ENCODE measurements around the gene MUC16. TPM values are rescaled to one million over a fixed set of nuclear protein-coding genes. Genes with fewer than 3 reads are reported as not detected.
"Not testable (repeated sequence)": the region's sequence is repeated elsewhere in the genome, so short reads cannot be mapped to it uniquely, and the experiment has no call there.

MUC16 gene
- total RNA-seq, result under 1 TPM; 0.03 to 0.09 TPM

DNA sequence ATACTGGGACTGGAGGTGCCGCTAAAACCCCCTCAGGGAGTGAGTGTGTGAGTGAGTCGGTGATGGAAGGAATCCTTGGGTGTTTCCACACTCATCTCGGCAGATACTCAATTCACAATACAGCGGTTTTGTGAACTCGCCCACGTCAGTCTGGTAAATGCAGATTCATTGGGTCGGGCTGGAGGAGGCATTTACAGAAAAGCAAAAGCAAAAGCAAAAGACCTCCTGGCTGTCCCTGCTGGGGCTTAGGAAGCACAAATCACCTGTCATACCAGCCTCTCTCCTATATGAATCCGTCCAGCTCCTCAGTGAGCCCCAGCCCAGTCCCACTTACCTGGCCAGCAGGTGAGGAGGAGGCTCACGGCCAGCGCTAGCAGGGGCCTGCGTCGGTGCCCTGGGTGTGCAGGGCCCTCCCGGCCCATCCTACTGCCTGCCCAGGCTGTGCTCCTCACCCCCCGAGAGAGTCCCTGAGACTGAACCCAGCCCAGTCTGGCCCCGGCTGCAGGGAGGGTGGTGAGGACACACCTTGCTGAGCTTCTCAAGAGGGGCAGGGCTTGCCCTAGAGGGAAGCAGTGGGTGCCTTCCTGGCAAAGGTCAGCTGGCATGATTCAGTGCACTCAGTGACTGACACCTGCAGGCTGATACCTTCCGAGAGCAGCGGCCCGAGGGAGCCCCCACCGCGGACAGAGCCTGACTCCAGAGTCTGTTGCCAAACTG is at the start of gene MUC16:
MUC16 (minus strand) TSS at position 475 of the 717 bp plus-strand sequence.
- Mint-ChIP-seq H3K9me3 (no peaks in the 10 kb centered on the region), H3K4me1 (no peaks in the 10 kb centered on the region), H3K36me3 (no peaks in the 10 kb centered on the region), H3K27me3 (no peaks in the 10 kb centered on the region), H3K4me3 (no peak within 1 kb of the TSS), H3K27ac (no peak within 1 kb of the TSS)
- POLR2A ChIA-PET, result no interaction called here
- DNase-seq, result no peak
- no peak for ATAC-seq (ENCODE audit: low read depth)

DNA sequence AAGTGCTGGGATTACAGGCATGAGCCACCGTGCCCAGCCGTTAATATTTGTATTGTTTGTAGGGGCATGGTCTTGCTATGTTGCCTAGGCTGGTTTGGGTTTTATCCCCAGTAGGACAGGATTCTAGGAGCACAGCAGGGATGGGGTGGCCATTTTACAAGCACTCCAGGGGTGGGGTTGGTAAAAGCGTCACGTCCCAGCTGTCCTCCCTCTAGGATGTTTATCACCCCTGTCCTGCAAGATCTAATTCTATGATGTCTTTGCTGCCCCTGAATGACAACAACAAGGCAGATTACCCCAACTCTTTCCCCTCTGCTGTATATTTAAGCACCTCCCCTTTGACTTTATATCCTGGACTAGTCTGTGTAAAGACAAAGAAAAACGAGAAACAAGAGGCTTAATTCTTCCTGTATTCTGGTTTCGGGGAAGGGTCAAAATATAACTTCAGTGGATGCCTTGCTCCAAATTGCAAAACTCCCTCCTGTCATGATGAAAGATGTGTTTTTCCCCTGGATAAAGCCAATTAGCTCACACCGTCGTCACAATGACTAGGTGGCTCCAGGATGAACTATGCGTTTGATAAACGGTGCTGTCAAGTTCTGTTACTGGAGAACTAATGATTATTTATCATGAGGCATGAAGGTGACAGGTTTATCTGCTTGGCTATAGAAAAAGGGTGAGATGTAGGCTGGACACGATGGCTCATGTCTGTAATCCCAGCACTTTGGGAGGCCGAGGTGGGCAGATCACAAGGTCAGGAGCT is 48.9 kb upstream of the MUC16 start:
- Mint-ChIP-seq H3K27ac (no peak overlapping the region), H3K4me3 (no peak overlapping the region), H3K36me3 (no peaks in the 10 kb centered on the region), H3K9me3 (peaks cover 1% of the 10 kb centered on the region), H3K4me1 (peaks cover 4% of the 10 kb centered on the region), H3K27me3 (no peaks in the 10 kb centered on the region)
- DNase-seq (no peak), ATAC-seq (ENCODE audit: low read depth) (no peak)
- POLR2A ChIA-PET, result interaction anchor here (0.6 kb wide), 1 partner anchor 8 kb away, joined by 6 read pairs; no protein-coding TSS in a partner anchor

- Mint-ChIP-seq H3K36me3 (no peaks in the 10 kb centered on the region), H3K27ac (no peak overlapping the region), H3K4me1 (peaks cover 4% of the 10 kb centered on the region), H3K4me3 (no peak overlapping the region), H3K9me3 (peaks cover 1% of the 10 kb centered on the region), H3K27me3 (no peaks in the 10 kb centered on the region)
- ATAC-seq (ENCODE audit: low read depth) (no peak), DNase-seq (no peak)
- POLR2A ChIA-PET, result no interaction called here
Observed at GRCh38 chr19:9057505-9058258, 47.5 kb upstream of the MUC16 start.

DNA sequence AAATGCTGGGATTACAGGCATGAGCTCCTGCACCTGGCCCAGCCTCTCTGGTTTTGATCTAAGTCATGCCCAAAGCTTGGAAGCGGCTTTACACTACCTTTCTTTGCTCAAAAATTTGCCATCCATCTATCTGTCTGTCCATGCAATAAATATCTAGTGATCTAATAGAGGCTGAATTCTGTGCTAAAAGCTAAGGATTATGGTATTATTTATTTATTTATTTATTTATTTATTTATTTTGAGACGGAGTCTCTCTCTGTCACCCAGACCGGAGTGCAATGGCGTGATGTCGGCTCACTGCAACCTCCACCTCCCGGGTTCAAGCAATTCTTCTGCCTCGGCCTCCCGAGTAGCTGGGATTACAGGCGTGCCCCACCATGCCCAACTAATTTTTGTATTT is 45.9 kb upstream of the MUC16 start:
- ATAC-seq (ENCODE audit: low read depth), result not testable (repeated sequence)

GRCh38 chr19:9054765-9055164 is 44.6 kb upstream of the MUC16 start:
- H3K4me1 Mint-ChIP-seq, result peaks cover 4% of the 10 kb centered on the region
- DNase-seq (no peak), ATAC-seq (ENCODE audit: low read depth) (no peak)
- no peak overlapping the region for H3K4me3 Mint-ChIP-seq
- no peak overlapping the region for H3K27ac Mint-ChIP-seq
- H3K27me3 Mint-ChIP-seq, result no peaks in the 10 kb centered on the region
- POLR2A ChIA-PET, result no interaction called here
- peaks cover 1% of the 10 kb centered on the region for H3K9me3 Mint-ChIP-seq
- H3K36me3 Mint-ChIP-seq, result no peaks in the 10 kb centered on the region

More for the DNA sequence above, 45.9 kb upstream of the MUC16 start:
- POLR2A ChIA-PET, H3K9me3 Mint-ChIP-seq, DNase-seq, H3K36me3 Mint-ChIP-seq, H3K4me1 Mint-ChIP-seq, H3K27me3 Mint-ChIP-seq, H3K4me3 Mint-ChIP-seq, H3K27ac Mint-ChIP-seq: not testable (repeated sequence)

GRCh38 chr19:9054207-9054606 is 44.0 kb upstream of the MUC16 start:
- H3K36me3 Mint-ChIP-seq, result no peaks in the 10 kb centered on the region
- POLR2A ChIA-PET, result no interaction called here

GRCh38 chr19:9053674-9054073 is 43.5 kb upstream of the MUC16 start:
- DNase-seq; H3K27me3 Mint-ChIP-seq; H3K4me3 Mint-ChIP-seq; H3K4me1 Mint-ChIP-seq; ATAC-seq (ENCODE audit: low read depth); H3K36me3 Mint-ChIP-seq; POLR2A ChIA-PET; H3K27ac Mint-ChIP-seq; H3K9me3 Mint-ChIP-seq: not testable (repeated sequence)

More at GRCh38 chr19:9054207-9054606, 44.0 kb upstream of the MUC16 start:
- no peak for ATAC-seq (ENCODE audit: low read depth)
- Mint-ChIP-seq H3K4me1 (peaks cover 4% of the 10 kb centered on the region), H3K27ac (no peak overlapping the region), H3K9me3 (peaks cover 1% of the 10 kb centered on the region), H3K27me3 (no peaks in the 10 kb centered on the region), H3K4me3 (no peak overlapping the region)
- no peak for DNase-seq

- H3K27me3 Mint-ChIP-seq, result no peaks in the 10 kb centered on the region
- no peak overlapping the region for H3K4me3 Mint-ChIP-seq
- H3K9me3 Mint-ChIP-seq, result peaks cover 1% of the 10 kb centered on the region
- no peaks in the 10 kb centered on the region for H3K36me3 Mint-ChIP-seq
- H3K4me1 Mint-ChIP-seq, result peaks cover 3% of the 10 kb centered on the region
- ATAC-seq (ENCODE audit: low read depth), result no peak
- DNase-seq, result no peak
- POLR2A ChIA-PET, result no interaction called here
- no peak overlapping the region for H3K27ac Mint-ChIP-seq
Observed at GRCh38 chr19:9052894-9053293, 42.7 kb upstream of the MUC16 start.

DNA sequence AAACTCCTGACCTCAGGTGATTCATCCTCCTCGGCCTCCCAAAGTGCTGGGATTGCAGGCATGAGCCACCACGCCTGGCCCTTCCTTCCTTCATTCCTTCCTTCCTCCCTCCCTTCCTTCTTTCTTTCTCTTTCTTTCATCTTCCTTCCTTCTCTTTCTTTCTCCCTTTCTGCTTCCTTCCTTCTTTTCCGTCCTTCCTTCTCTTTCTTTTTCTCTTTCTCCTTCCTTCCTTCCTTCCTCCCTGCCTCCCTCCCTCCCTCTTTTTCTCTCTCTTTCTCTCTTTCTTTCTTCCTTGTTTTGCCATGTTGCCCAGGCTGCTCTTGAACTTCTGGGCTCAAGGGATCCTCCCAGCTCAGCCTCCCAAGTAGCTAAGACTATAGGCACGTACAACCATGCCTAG is 36.5 kb upstream of the MUC16 start:
- H3K4me1 Mint-ChIP-seq, result no peaks in the 10 kb centered on the region
- POLR2A ChIA-PET, result interaction anchor here (0.6 kb wide), 1 partner anchor 621 kb away, joined by 3 read pairs; no protein-coding TSS in a partner anchor
- no peaks in the 10 kb centered on the region for H3K36me3 Mint-ChIP-seq
- no peak overlapping the region for H3K4me3 Mint-ChIP-seq
- no peaks in the 10 kb centered on the region for H3K9me3 Mint-ChIP-seq
- ATAC-seq (ENCODE audit: low read depth) (no peak), DNase-seq (no peak)
- no peak overlapping the region for H3K27ac Mint-ChIP-seq
- H3K27me3 Mint-ChIP-seq, result no peaks in the 10 kb centered on the region

DNA sequence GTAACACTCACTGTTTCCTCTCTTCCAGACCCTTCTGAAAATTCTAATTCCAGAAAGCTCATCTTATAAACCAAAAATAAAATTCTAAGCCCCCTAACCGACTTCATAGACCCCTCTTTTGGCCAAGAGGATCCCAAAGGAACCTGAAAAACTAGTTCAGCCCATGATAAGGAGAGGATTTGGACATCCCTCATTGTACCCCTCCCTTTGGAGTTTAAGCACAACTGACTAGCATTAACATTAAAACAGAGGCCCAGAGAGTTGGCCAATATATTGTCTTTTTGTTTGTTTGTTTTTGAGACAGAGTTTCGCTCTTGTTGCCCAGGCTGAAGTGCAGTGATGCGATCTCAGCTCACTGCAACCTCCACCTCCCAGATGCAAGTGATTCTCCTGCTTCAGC is 34.2 kb upstream of the MUC16 start:
- H3K27me3 Mint-ChIP-seq, result no peaks in the 10 kb centered on the region
- H3K9me3 Mint-ChIP-seq, result no peaks in the 10 kb centered on the region
- no peaks in the 10 kb centered on the region for H3K4me1 Mint-ChIP-seq
- DNase-seq (no peak), ATAC-seq (ENCODE audit: low read depth) (no peak)
- no peak overlapping the region for H3K27ac Mint-ChIP-seq
- POLR2A ChIA-PET, result no interaction called here
- no peak overlapping the region for H3K4me3 Mint-ChIP-seq
- H3K36me3 Mint-ChIP-seq, result no peaks in the 10 kb centered on the region

GRCh38 chr19:9043524-9043923 is 33.3 kb upstream of the MUC16 start:
- ATAC-seq (ENCODE audit: low read depth) (no peak), DNase-seq (no peak)
- POLR2A ChIA-PET, result interaction anchor here (0.6 kb wide), 1 partner anchor 26 kb away, joined by 3 read pairs; no protein-coding TSS in a partner anchor
- Mint-ChIP-seq H3K27me3 (no peaks in the 10 kb centered on the region), H3K27ac (no peak overlapping the region), H3K9me3 (no peaks in the 10 kb centered on the region), H3K4me1 (no peaks in the 10 kb centered on the region), H3K36me3 (no peaks in the 10 kb centered on the region), H3K4me3 (no peak overlapping the region)

GRCh38 chr19:9041023-9041422 is 30.8 kb upstream of the MUC16 start:
- Mint-ChIP-seq H3K27ac (no peak overlapping the region), H3K27me3 (no peaks in the 10 kb centered on the region), H3K9me3 (no peaks in the 10 kb centered on the region), H3K4me1 (no peaks in the 10 kb centered on the region), H3K36me3 (no peaks in the 10 kb centered on the region), H3K4me3 (no peak overlapping the region)
- POLR2A ChIA-PET, result no interaction called here
- DNase-seq, result no peak
- ATAC-seq (ENCODE audit: low read depth), result no peak

DNA sequence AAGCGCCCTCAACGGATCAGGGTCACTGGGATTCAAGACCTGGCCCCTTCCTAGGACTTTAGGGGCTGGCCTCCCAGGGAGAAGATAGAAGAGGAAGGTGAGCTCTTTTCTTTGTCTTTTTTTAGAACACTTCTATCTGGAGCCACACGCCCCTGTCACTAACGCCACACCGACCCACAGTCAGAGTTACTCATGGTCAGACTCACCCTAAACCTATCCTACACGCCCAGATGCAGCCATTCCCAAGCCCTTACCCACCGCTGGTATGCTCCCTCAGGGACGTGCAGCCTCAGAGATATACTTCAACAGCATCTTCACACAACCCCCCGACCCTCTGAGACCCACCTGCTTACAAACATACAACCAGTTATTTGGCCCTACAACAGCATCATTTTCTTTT is 29.9 kb upstream of the MUC16 start:
- Mint-ChIP-seq H3K4me1 (no peaks in the 10 kb centered on the region), H3K36me3 (no peaks in the 10 kb centered on the region), H3K9me3 (no peaks in the 10 kb centered on the region), H3K27me3 (no peaks in the 10 kb centered on the region), H3K27ac (no peak overlapping the region), H3K4me3 (no peak overlapping the region)
- POLR2A ChIA-PET, result no interaction called here
- DNase-seq (no peak), ATAC-seq (ENCODE audit: low read depth) (no peak)
